Measurements from ENCODE around the gene LZTS3. TPM values are rescaled to one million over a fixed set of nuclear protein-coding genes. Genes with fewer than 3 reads are reported as not detected.

The LZTS3 gene
- total and polyA plus RNA-seq, 10 of the 15 experiments (the other 5 are each of a cell fraction or from before 2014, with no cell fraction given): 0.03 to 0.90 (median 0.22) TPM

- TF ChIP-seq IRF5 (IDR thresholded peaks at IDR 0.05; ENCODE audit: borderline replicate concordance) (no peak), RBBP5 (conservative IDR thresholded peaks at IDR 0.05) (no peak), MLLT1 (IDR thresholded peaks at IDR 0.05) (no peak)
These were observed 9.1 kb downstream of the LZTS3 start (continued) for GRCh38 chr20:3164043-3164762.

GRCh38 chr20:3163099-3164042, 10.0 kb downstream of the LZTS3 start:
- RAD21 ChIA-PET (ENCODE audit: unreplicated experiment): no interaction called here
- SMC1A ChIA-PET (ENCODE audit: uncharacterized antibody, unreplicated experiment): no interaction called here

More at GRCh38 chr20:3163099-3164042, 10.0 kb downstream of the LZTS3 start:
- H3K4me3 ChIP-seq: no peak overlapping the region
- CTCF ChIA-PET: no interaction called here
- no peak overlapping the region for H3K4me2 ChIP-seq (ENCODE audit: control insufficient read depth, insufficient read depth)
- TF ChIP-seq RAD51 (IDR thresholded peaks at IDR 0.05) (no peak), SMAD5 (IDR thresholded peaks at IDR 0.05; ENCODE audit: low read depth) (no peak), ZNF24 (IDR thresholded peaks at IDR 0.05) (no peak), BMI1 (IDR thresholded peaks at IDR 0.05; ENCODE audit: borderline replicate concordance) (no peak), SREBF2 (IDR thresholded peaks at IDR 0.05; ENCODE audit: low read length) (no peak), ESRRA (IDR thresholded peaks at IDR 0.05; ENCODE audit: low read length) (no peak), RFX5 (IDR thresholded peaks at IDR 0.05; ENCODE audit: low read depth, low read length) (no peak), CHD2 (IDR thresholded peaks at IDR 0.05; ENCODE audit: borderline replicate concordance, low read depth, low read length) (no peak), MTA3 (IDR thresholded peaks at IDR 0.05; ENCODE audit: borderline replicate concordance, low read length) (no peak), SUPT20H (IDR thresholded peaks at IDR 0.05; ENCODE audit: borderline replicate concordance, control insufficient read depth, low read depth, low read length) (no peak), ZSCAN29 (IDR thresholded peaks at IDR 0.05) (no peak), SMAD1 (IDR thresholded peaks at IDR 0.05; ENCODE audit: low read depth, partially characterized antibody) (no peak), ZNF384 (IDR thresholded peaks at IDR 0.05; ENCODE audit: borderline replicate concordance, low read depth, low read length) (no peak), CBFB (IDR thresholded peaks at IDR 0.05; ENCODE audit: low read depth) (no peak), POLR2AphosphoS5 (IDR thresholded peaks at IDR 0.05; ENCODE audit: low read length) (no peak)
- no peak overlapping the region for H3K9ac ChIP-seq (ENCODE audit: control insufficient read depth, insufficient read depth, low read length)
- H3K36me3 ChIP-seq (ENCODE audit: control insufficient read depth in 2 of 2, insufficient read depth in 2 of 2, low read length in 1 of 2): no peaks in the 10 kb centered on the region
- H3K9me3 ChIP-seq (replicated peaks; ENCODE audit: control insufficient read depth, insufficient read depth, low read length): no peaks in the 10 kb centered on the region
- no TSS peak for BruUV-seq (replicated peaks)
- no peak for ATAC-seq
- peaks cover 16% of the 10 kb centered on the region for H3K79me2 ChIP-seq (ENCODE audit: control insufficient read depth, insufficient read depth, low read length)
- 0 out of 2 replicates have a peak, but pooled peaks cover 4% of the 10 kb centered on the region for H4K20me1 ChIP-seq (ENCODE audit: control insufficient read depth, insufficient read depth)
- in situ Hi-C loops (cut with MboI) (no loop called here), intact Hi-C loops (cut with micrococcal nuclease; ENCODE audit: unreplicated experiment) (no loop called here)
- no peaks in the 10 kb centered on the region for H3K4me1 ChIP-seq (ENCODE audit: control insufficient read depth, insufficient read depth, low read length)
- no peak overlapping the region for H3K27ac ChIP-seq (ENCODE audit: control insufficient read depth, insufficient read depth)
- DNase-seq (ENCODE audit: low read depth, low spot score): no peak
- no peak overlapping the region for H2AFZ ChIP-seq (ENCODE audit: control insufficient read depth, low read depth, low read length)
- POLR2A ChIA-PET: no interaction called here
- WGBS (ENCODE audit: insufficient coverage, insufficient replicate concordance, low lambda C conversion rate, missing lambda C conversion rate): 51% methylated on average over 14 of the region's 14 CpGs
- FAIRE-seq: no peak
- H3K27me3 ChIP-seq (replicated peaks in 1 of 2; ENCODE audit: control insufficient read depth in 2 of 2, insufficient read depth in 2 of 2, low read length in 1 of 2): no peaks in the 10 kb centered on the region; a peak in 3 of 4 replicates
